AG09309 (cell line): ENCODE results near the gene C1orf174.

Source experiments
- DNase-seq: peaks from one replicate; pipeline ENCODE4 v3.0.0-alpha.2; 2010; ENCODE audit warnings: low read depth
- H3K4me3 ChIP-seq: 2 replicates; pipeline ENCODE4 v1.5.1; 2011; ENCODE audit warnings: mild to moderate bottlenecking, low read depth, low read length, moderate library complexity; ENCODE audit not compliant: control insufficient read depth
- TF ChIP-seq, protein P1 (sequence below): IDR thresholded peaks from 2 replicates; pipeline ENCODE4 v1.5.1; 2011; ENCODE audit warnings: mild to moderate bottlenecking, low read depth, low read length, inconsistent platforms; ENCODE audit not compliant: insufficient read depth, control insufficient read depth; ENCODE audit errors: missing control alignments

The C1orf174 gene

DNA sequence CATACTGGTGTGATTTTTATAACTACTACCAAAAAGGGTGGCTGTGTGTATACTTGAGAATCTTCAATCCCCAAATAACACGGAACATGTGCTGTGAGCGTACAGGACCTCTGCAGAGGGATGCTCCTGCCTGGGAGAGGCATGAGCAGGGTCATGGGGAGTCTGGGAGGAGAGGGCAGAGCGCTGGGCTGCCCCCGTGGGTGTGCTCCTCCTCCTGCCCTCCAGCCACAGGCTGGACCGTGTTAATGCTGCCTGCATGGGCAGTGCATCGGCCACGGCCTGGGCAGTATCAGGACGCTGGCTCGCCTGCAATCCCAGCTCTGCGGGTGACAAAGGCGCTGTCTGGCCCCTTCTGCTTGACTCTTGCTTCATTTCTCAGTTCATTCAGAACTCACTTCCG lies 49.2 kb downstream of the C1orf174 start:
- DNase-seq: no peak
- TF ChIP-seq, protein P1, sequence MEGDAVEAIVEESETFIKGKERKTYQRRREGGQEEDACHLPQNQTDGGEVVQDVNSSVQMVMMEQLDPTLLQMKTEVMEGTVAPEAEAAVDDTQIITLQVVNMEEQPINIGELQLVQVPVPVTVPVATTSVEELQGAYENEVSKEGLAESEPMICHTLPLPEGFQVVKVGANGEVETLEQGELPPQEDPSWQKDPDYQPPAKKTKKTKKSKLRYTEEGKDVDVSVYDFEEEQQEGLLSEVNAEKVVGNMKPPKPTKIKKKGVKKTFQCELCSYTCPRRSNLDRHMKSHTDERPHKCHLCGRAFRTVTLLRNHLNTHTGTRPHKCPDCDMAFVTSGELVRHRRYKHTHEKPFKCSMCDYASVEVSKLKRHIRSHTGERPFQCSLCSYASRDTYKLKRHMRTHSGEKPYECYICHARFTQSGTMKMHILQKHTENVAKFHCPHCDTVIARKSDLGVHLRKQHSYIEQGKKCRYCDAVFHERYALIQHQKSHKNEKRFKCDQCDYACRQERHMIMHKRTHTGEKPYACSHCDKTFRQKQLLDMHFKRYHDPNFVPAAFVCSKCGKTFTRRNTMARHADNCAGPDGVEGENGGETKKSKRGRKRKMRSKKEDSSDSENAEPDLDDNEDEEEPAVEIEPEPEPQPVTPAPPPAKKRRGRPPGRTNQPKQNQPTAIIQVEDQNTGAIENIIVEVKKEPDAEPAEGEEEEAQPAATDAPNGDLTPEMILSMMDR: no peak

DNA sequence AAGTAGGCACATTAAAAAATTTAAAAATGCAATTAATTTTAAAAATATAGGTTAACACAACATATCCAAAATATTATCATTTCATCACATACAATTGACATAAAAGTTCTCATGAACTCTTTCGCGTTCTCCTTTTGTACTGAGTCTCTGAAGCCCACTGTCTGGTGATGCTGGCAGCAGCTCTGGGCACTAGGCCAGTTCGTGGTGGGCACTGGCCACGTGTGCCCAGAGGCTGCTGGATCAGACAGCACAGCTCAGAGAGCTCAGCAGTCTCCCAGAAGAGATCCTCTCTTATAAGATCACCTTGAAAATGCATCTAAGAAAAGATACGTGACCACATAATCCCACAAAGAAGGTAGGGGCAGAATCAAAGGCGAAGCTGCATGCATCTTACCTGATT lies 53.0 kb downstream of the C1orf174 start:
- TF ChIP-seq, protein P1: no peak
- no peak for DNase-seq
- no peak overlapping the region for H3K4me3 ChIP-seq

More for the DNA sequence above, 49.2 kb downstream of the C1orf174 start:
- H3K4me3 ChIP-seq: no peak overlapping the region

DNA sequence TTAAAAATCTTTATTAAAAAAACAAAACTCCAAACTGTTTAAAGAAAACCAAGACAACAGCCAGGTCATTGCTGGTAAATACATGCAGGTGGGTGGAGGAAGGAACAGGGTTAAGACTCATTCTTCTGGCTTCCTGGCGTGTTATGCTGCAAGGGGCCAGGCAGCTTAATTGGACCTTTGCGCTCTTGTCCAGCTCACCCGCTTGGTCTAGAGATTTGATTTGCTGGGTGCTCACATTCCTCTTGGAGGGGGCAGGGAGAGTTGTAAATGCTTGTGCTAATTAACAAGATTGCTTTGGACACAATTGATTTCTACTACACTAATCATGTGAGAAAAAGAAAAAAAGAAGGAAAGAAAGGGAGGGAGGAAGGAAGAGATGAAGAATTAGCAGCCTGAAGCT lies 53.5 kb downstream of the C1orf174 start:
- TF ChIP-seq, protein P1: no peak
- DNase-seq: no peak
- no peak overlapping the region for H3K4me3 ChIP-seq

DNA sequence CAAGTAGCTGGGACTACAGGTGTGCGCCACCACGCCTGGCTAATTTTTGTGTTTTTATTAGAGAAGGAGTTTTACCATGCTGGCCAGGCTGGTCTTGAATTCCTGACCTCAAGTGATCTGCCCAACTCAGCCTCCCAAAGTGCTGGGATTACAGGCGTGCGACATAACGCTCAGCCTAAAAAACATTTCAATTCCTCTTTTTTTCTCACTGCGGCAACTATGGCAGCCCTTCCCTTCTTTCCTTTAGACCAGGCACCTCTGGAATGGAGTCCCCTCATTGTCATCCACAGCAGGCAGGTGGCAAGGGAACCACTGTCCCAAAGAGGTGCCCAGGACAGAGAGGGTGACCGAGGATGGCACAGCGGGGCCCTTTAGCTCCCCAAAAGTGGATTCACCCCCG lies 57.2 kb downstream of the C1orf174 start:
- no peak for DNase-seq
- TF ChIP-seq, protein P1: no peak

DNA sequence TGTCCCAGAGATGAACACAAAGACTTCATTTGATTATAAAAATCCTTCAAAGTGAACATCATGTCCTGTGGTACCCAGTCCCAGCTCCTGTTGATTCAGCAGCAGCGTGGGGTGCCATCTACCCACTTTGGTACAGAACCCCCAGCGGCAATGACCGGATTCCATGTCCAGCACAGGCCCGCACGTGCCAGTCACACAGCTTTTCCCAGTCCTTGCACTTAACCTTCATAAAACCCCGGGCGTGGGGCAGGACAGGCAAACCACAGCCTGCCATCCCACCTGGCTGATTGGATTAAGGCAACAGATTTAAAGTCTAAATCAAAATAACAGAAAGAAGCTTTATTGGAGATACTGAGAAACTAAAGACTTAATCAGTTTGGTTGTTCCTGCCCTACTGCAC lies 58.6 kb downstream of the C1orf174 start:
- no peak for DNase-seq
- no peak overlapping the region for H3K4me3 ChIP-seq
- TF ChIP-seq, protein P1: no peak

More for the DNA sequence above, 57.2 kb downstream of the C1orf174 start:
- H3K4me3 ChIP-seq: no peak overlapping the region
